ENCODE results near the gene NAXD.
"Not testable (repeated sequence)": the region's sequence is repeated elsewhere in the genome, so short reads cannot be mapped to it uniquely, and the experiment has no call there.

NAXD gene

DNA sequence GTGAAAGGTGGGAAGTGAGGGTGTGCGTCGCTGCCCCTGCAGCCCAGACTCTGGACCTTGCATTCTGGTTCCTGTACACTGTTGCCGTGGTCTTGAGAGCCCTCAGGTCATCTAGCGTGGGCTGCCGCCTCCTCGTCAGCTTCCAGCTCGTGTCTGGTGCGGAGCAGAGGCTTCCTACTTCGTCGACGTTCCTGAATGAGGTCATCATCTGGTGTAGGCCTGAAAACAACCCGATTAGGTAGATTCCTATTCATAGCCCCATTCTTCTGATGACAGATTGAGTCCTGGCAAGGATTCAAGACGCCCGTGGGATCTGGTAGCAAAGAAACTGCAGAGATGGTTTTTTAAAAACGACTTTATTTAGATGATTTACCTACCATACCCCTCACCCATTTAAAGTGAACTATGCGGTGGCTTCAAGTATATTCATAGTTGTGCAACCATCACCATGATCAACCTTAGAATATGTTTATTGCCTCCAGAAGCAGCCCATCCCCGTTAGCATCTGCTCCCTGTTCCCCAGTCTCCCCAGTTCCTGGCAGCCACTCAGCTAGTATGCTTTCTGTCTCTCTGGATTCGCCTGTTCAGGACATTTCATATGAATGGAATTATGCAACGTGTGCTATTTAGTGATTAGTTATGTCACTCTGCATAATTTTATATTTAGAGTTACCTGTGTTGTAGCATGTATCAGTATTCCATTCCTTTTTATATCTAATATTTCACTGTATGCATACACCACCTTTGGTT lies 13.8 kb downstream of the NAXD start:
- no peak for DNase-seq

DNA sequence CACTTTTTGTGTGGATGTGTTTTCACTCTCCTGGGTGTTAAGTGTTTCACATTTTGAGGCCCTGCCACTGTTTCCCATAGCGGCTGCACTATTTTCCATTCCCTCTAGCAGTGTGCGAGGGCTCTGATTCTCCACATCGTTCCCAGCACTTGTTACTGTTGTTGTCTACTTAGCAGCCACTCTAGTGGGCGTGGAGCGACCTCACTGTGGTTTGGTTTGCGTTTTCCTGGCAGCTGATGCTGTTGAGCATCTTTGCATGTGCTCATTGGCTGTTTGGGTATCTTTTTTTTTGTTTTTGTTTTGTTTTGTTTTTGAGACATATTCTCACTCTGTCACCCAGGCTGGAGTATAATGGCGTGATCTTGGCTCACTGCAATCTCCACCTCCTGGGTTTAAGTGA lies 14.4 kb downstream of the NAXD start:
- no peak for DNase-seq

DNA sequence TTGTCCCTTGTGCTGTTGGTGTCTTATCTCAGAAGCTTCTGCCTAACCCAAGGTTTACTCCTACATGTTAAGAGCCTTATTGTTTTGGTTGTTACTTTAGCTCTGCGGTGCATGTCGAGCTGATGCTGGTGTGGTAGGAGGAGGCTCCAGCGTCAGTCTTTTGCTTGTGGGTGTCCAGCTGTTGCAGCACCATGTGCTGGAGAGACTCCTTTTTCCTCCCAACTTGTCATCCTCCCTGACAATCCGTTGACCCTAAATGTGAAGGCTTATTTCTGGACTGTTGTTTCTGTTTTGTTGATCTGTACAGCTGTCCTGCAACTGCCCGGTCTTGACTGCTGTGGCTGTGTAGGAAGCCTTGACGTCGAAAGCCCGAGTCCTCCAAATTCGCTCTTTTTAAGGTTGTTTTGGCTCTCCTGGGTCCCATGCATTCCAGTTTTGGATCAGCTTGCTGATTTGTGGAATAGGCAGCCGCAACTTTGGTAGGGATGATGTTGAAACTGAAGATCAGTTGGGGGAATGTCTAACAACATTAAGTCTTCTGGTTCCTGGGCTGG lies 15.3 kb downstream of the NAXD start:
- no peak for DNase-seq

DNA sequence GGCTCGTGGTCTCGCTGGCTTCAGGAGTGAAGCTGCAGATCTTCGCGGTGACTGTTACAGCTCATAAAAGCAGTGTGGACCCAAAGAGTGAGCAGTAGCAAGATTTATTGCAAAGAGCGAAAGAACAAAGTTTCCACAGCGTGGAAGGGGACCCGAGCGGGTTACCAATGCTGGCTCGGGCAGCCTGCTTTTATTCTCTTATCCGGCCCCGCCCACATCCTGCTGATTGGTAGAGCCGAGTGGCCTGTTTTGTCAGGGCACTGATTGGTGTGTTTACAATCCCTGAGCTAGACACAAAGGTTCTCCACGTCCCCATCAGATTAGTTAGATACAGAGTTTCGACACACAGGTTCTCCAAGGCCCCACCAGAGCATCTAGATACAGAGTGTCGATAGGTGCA lies 16.9 kb downstream of the NAXD start:
- DNase-seq: not testable (repeated sequence)

- DNase-seq: no peak
Observed at GRCh38 chr13:110633776-110634175, 18.4 kb downstream of the NAXD start.

- DNase-seq: no peak
Observed at GRCh38 chr13:110634558-110634957, 19.2 kb downstream of the NAXD start.

- DNase-seq: no peak
Observed at GRCh38 chr13:110635405-110636002, 20.2 kb downstream of the NAXD start.

DNA sequence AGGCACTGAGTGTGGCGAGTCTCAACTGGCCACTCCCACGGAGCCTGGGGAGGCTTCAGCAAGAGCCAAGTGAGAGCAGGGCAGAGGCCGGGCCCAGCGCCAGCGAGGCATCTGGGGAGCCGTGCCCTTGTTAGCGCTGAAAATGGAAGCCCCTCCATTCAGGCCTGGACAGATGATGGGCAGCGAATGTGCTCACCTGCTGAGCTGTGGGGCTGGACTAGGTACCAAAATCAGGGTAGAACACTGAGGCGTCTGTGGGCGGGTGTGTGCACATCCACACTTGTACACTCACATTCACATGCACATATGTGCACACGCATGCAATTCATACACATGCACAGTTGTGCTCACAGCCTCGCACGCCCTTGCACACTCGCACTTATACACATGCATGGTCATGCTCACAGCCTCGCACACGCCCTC lies 20.7 kb downstream of the NAXD start:
- no peak for DNase-seq

DNA sequence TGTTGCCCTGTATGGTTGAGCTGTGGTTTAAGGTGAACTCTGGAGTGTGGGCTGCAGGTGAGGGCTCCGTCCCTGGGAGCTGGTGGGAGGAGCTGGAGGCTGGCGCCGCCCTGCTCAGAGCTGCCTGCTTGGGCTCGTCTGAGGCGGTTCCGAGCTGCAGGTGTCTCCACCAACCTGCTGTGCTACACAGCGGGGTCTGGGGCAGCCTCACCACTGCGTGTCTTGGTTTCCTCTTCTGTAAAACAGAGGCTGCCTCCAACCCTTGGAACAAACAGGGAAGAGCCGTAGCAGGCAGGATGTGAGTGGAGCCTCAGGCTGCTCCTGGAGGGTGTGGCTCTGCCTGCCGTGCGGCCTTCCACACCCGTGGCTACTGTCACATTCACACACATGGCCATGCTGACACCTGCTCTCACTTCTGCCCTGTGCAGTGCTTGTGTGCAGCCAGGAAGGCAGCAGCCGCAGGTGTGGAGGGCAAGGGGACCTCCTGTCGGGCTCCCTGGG lies 21.4 kb downstream of the NAXD start:
- DNase-seq: no peak

- no peak for DNase-seq
Observed at GRCh38 chr13:110637275-110637674, 21.9 kb downstream of the NAXD start.

DNA sequence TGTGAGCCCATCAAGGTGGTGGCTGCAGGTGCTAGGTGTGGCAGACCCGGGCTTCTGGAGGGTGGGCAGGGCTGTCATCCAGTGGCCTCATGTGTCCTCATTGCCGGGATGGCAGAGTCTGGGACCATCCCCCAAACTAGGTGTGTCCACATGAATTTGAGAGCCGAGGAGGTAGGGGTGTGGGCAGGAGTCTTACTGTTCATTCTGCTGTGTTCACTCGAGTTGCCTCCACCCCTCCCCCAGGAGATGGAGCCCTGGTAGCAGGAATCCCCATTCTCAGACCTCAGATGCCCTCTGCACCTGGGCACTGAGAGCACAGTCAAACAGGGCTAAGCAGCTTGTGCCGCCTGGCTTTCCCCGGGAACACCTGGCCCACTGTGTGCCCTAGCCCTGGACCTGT lies 22.4 kb downstream of the NAXD start:
- no peak for DNase-seq

DNA sequence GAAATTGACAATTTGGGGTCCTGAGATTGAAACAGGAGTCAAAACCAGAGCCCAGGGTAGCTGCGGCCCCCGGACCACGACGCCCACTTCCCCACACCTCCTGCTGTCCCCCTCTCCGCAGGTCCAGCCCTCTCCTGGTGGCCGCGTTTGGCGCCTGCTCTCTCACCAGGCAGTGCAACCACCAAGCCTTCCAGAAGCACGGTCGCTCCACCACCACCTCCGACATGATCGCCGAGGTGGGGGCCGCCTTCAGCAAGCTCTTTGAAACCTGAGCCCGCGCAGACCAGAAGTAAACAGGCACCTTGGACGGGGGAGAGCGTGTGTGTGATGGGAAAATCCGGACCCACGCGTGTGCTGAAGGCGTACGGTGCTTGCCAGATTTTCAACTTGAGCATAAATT lies 22.9 kb downstream of the NAXD start:
- no peak for DNase-seq

DNA sequence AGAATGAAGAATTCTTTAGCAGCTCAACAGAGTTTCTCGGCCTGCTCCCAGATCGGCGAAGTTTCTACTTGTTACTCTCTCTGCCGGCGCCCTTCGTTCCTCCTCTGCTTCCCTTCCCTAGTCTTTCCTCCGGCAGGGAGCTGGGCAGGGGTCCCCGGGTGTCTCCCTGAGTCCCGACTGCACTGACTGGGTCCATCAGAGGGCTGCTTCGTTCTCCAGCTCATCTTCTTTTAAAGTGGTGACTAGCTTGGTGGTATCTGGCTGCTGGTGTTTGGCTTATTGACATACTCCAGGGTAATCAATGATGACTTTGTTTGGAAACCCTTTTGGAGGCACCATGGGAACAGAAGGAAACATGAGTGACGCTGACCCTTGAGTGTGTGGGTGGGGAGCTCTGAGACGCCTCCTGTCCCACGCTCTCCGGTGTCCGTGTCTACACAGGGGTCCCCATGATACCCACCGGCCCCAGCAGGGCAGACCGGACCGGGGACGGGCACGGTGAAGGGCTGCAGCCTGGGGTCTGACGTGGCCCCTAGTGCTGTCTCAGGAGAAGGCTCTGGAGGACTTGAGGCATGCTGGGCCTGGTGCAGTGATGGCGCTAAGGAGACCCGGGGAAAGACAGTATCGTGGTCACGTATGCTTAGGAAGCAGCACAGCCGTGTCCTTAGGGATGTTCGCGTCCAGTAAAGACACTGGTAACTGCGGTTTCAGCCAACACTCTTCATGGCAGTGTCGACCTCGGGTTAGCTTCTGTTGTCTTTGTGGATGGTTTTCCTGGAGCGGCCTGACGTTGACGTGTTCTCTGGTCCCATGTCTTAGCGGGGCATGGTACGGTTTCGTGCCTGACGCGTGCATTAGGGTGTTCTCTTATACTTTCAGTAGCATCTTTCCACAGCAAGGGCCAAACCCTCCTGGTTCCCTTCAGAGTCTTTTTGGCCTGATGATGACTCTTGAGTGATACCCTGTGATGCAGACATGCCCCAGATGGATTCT lies 23.8 kb downstream of the NAXD start:
- DNase-seq: no peak

DNA sequence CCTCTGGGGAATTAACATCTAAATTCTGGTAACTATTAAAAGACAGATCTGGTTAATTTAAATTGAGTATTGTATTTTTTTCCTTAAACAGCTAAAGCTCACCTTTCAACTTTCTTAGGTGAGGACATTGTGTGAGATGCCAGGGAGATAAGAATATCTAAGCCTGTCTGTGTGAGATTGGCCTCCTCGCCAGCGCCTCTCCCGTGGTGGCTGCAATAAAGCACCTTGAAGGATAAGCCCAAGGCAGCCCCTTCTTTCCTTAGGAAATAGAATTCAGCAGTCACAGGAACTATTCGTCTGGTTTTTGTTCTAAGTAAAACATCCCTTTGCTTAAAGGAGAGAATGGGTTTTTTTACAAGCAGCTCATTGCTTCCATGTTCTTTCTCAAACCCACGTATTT lies 24.6 kb downstream of the NAXD start:
- no peak for DNase-seq

DNA sequence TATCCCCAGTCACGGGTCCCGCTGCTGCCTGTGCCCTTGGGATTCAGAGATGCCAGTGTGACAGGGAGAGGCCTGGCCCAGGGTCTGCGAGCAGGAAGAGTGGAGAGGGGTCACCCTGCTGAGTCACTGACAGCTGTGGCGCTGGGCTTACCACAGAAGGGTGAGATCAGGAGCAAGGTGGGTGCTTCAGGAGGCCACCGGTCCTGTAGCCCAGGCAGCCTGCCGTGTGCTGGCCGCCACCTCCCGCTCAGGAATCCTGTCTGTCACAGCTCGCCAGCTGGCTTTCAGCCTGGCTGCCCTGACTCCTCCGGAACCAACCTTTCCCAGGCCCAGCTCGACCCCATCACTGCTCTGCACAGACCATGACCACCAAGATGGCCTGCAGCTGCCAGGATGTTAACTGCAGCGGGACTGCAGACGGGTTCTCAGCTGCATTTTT lies 25.3 kb downstream of the NAXD start:
- DNase-seq: no peak

- no peak for DNase-seq
Observed at GRCh38 chr13:110641055-110642015, 26.0 kb downstream of the NAXD start.

GRCh38 chr13:110642291-110642981 lies 27.1 kb downstream of the NAXD start:
- DNase-seq: no peak

GRCh38 chr13:110643324-110643723 lies 28.0 kb downstream of the NAXD start:
- no peak for DNase-seq

GRCh38 chr13:110643768-110644421 lies 28.6 kb downstream of the NAXD start:
- no peak for DNase-seq

- peak; percentile 23 for DNase-seq
Observed at GRCh38 chr13:110644892-110645521, 29.7 kb downstream of the NAXD start.

All from activated gamma-delta T cell treated with Interleukin-2 at 50 U/mL for 16 hours (primary cell).